ENCODE results near the gene TMEM266. TPM values are rescaled to one million over a fixed set of nuclear protein-coding genes. Genes with fewer than 3 reads are reported as not detected.

The TMEM266 gene
- total and polyA plus RNA-seq, 2 of the 4 experiments (the other 2 are of a cell fraction): not detected

DNA sequence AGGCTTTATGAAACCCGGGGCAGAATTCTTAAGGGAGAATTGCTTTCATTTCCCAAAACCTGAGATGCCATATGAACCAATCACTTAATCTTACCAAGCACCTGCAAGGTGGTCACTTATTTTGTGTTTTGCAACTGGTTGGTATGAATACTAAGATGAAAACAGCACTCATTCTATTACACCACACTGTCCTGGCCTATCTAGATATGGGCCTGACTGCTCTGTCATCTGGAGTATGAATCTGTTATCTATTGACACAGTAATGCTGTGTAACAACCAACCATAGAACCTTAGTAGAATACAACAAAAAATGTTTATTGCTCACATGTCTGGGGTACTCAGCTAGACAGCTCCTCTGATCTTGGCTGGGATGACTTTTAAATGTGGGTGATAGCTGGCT lies 74.8 kb downstream of the TMEM266 start:
- no TSS peak for BruUV-seq (replicated peaks)

More for the DNA sequence above, 74.8 kb downstream of the TMEM266 start:
- no peaks in the 10 kb centered on the region for H3K9me1 ChIP-seq (ENCODE audit: insufficient read depth, low read length)
- H3K18ac ChIP-seq (ENCODE audit: low read depth, low read length): no peak overlapping the region
- no peak overlapping the region for H3K23ac ChIP-seq (ENCODE audit: low read depth, low read length)
- intact Hi-C loops (cut with micrococcal nuclease) (loop anchor here (10.0 kb wide), 1 partner anchor 190 kb away; no protein-coding TSS in a partner anchor), dilution Hi-C loops (cut with HindIII; ENCODE audit: low sequenced_read_pairs, unreplicated experiment) (no loop called here), in situ Hi-C loops (cut with MboI; ENCODE audit: low sequenced_read_pairs) (no loop called here)
- no peak overlapping the region for H3K4me3 ChIP-seq (ENCODE audit: insufficient read depth, low read depth, low read length)
- no peak overlapping the region for H3K4me2 ChIP-seq (ENCODE audit: low read depth, low read length)
- ATAC-seq (ENCODE audit: low read depth): no peak
- H3K79me1 ChIP-seq (ENCODE audit: low read depth in 1 of 2, low read length in 2 of 2): no peaks in the 10 kb centered on the region
- no peak overlapping the region for H2BK120ac ChIP-seq (ENCODE audit: low read depth, low read length)
- no peaks in the 10 kb centered on the region for H3K4me1 ChIP-seq (ENCODE audit: control insufficient read depth, insufficient read depth, low read length)
- ChIA-PET CTCF (no interaction called here), POLR2A (ENCODE audit: unreplicated experiment) (no interaction called here)
- no peak overlapping the region for H3K14ac ChIP-seq (replicated peaks; ENCODE audit: low read depth, low read length)
- H2BK5ac ChIP-seq (ENCODE audit: low read depth, low read length, poor library complexity, severe bottlenecking): no peak overlapping the region
- H4K20me1 ChIP-seq (ENCODE audit: insufficient read depth, low read length): no peaks in the 10 kb centered on the region
- no peak overlapping the region for H2AFZ ChIP-seq (replicated peaks; ENCODE audit: low read length, poor library complexity)
- TF ChIP-seq NFE2L2 (IDR thresholded peaks at IDR 0.05; ENCODE audit: low read depth, low read length): no peak
- TF ChIP-seq USF2 (IDR thresholded peaks at IDR 0.05; ENCODE audit: low read depth, low read length): no peak
- TF ChIP-seq, protein P1, sequence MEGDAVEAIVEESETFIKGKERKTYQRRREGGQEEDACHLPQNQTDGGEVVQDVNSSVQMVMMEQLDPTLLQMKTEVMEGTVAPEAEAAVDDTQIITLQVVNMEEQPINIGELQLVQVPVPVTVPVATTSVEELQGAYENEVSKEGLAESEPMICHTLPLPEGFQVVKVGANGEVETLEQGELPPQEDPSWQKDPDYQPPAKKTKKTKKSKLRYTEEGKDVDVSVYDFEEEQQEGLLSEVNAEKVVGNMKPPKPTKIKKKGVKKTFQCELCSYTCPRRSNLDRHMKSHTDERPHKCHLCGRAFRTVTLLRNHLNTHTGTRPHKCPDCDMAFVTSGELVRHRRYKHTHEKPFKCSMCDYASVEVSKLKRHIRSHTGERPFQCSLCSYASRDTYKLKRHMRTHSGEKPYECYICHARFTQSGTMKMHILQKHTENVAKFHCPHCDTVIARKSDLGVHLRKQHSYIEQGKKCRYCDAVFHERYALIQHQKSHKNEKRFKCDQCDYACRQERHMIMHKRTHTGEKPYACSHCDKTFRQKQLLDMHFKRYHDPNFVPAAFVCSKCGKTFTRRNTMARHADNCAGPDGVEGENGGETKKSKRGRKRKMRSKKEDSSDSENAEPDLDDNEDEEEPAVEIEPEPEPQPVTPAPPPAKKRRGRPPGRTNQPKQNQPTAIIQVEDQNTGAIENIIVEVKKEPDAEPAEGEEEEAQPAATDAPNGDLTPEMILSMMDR (conservative IDR thresholded peaks at IDR 0.05; ENCODE audit: low read depth, low read length): no peak
- no peak for TF ChIP-seq RAD21 (IDR thresholded peaks at IDR 0.05; ENCODE audit: low read length)
- TF ChIP-seq CEBPB (IDR thresholded peaks at IDR 0.05; ENCODE audit: low read depth, low read length): no peak
- TF ChIP-seq MAFK (IDR thresholded peaks at IDR 0.05; ENCODE audit: low read depth, low read length): no peak
- TF ChIP-seq FOS (IDR thresholded peaks at IDR 0.05; ENCODE audit: low read depth, low read length): no peak
- no peak for TF ChIP-seq BHLHE40 (IDR thresholded peaks at IDR 0.05; ENCODE audit: low read depth, low read length)
- TF ChIP-seq POLR2A (IDR thresholded peaks at IDR 0.05; ENCODE audit: low read depth, low read length): no peak
- no peak for TF ChIP-seq RCOR1 (IDR thresholded peaks at IDR 0.05; ENCODE audit: insufficient replicate concordance, low read length)
- TF ChIP-seq SMC3 (IDR thresholded peaks at IDR 0.05; ENCODE audit: low read depth, low read length): no peak
- no peak for TF ChIP-seq CHD1 (IDR thresholded peaks at IDR 0.05; ENCODE audit: low read depth, low read length)
- no peak for TF ChIP-seq MXI1 (IDR thresholded peaks at IDR 0.05; ENCODE audit: borderline replicate concordance, low read depth, low read length)
- no peak overlapping the region for H3K9ac ChIP-seq (ENCODE audit: low read depth, low read length)
- no peaks in the 10 kb centered on the region for H3K9me3 ChIP-seq (ENCODE audit: control insufficient read depth, insufficient read depth, low read length)
- no peak overlapping the region for H4K91ac ChIP-seq (ENCODE audit: insufficient read depth, low read depth, low read length)
- WGBS, 2 experiments (ENCODE audit: extremely low coverage in 2 of 2, insufficient read length in 1 of 2): no CpG with 5 or more reads among the region's 1 CpG
- no peak overlapping the region for H3K4ac ChIP-seq (ENCODE audit: low read depth, low read length)
- H3K27ac ChIP-seq (ENCODE audit: insufficient read depth, low read length): no peak overlapping the region
- H2BK15ac ChIP-seq (ENCODE audit: low read depth, low read length): no peak overlapping the region
- H4K8ac ChIP-seq (ENCODE audit: low read depth in 2 of 2, low read length in 2 of 2): no peak overlapping the region
- H3K36me3 ChIP-seq (ENCODE audit: control insufficient read depth, insufficient read depth, low read length): no peaks in the 10 kb centered on the region
- H2BK20ac ChIP-seq (ENCODE audit: low read depth, low read length): no peak overlapping the region
- H4K5ac ChIP-seq (ENCODE audit: low read depth, low read length): no peak overlapping the region
- peaks cover 41% of the 10 kb centered on the region for H3K27me3 ChIP-seq (ENCODE audit: control insufficient read depth, insufficient read depth, low read length)
- no peak overlapping the region for H2AK9ac ChIP-seq (replicated peaks; ENCODE audit: low read depth, low read length, poor library complexity)
- no peak overlapping the region for H2AK5ac ChIP-seq (ENCODE audit: low read depth, low read length)
- H3K56ac ChIP-seq (ENCODE audit: extremely low read depth, insufficient read depth, low read length): no peak overlapping the region
- DNase-seq: no peak
